NCI-H1105 (cell line): ENCODE data around the gene SELENOV.

Experiments used
- DNase-seq: peaks from one replicate; lab custom pipeline; 2025; lab: John Stamatoyannopoulos, UW

The SELENOV gene

DNA sequence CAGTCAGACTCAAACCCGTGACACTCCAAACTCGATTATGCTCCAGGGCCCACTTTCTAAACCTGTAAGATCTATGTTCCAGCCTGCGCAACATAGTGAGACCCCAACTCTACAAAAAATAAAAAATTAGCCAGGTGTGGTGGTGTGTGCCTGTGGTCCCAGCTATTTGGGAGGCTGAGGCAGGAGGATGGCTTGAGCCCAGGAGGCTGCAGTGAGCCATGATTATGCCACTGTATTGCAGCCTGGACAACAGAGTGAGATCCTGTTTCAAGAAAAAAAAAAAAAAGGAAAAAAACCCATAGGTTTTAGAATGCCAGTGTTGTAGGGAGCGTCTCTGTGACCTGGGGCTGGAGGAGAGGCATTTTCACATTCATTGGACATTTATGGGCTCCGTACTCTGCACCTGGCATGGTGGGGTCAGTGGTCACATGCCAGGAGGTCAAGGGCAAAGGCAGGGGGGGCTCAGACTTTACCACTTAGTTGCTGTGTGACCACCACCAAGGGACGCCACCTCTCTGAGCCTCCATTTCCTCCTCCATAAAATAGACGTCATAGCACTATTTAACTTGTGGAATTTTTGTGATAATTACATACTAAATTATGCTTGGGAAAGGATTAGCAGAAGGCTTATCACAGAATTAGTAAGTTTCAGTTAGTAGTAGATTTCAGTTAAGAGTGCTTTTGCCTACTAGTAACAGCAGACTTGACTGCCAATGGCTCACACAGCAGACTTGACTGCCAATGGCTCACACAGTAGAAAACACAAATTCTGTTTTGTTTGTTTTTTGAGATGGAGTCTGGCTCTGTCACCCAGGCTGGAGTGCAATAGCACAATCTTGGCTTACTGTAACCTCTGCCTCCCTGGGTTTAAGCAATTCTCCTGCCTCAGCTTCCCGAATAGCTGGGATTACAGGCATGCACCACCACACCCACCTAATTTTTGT, 5.9 kb downstream of the SELENOV start:
- DNase-seq: no peak

DNA sequence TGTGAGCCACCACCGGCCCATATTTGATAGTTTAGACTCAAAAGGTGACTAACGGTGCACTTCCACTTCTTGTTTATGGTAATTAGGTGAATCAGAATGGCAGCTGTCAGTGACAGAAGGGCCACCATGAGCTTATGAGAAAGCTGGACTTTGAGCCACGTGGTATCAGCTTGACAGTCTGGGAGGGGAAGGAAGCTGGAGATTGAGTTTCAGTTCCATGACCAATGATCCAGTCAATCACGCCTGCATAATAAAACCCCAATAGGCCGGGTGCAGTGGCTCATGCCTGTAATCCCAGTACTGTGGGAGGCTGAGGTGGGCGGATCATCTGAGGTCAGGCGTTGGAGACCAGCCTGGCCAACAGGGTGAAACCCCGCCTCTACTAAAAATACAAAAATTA, 9.6 kb downstream of the SELENOV start:
- no peak for DNase-seq

DNA sequence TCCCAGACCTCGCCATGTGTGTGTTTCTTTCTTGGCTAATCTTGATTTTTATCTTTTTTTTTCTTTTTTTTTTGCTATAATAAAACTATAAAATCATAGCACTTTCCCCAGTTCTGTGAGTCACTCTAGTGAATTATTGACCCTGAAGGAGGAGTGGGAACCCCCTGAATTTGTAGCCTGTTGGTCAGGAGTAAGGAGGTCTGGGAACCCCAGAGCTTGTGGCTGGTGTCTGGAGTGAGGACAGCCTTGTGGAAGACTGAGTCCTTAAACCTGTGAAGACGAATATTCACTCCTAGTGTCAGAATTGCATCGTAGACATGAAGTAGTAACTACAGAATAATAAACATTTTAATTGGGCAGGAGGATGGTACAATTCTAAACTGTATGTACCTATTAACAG, 10.3 kb downstream of the SELENOV start:
- no peak for DNase-seq

DNA sequence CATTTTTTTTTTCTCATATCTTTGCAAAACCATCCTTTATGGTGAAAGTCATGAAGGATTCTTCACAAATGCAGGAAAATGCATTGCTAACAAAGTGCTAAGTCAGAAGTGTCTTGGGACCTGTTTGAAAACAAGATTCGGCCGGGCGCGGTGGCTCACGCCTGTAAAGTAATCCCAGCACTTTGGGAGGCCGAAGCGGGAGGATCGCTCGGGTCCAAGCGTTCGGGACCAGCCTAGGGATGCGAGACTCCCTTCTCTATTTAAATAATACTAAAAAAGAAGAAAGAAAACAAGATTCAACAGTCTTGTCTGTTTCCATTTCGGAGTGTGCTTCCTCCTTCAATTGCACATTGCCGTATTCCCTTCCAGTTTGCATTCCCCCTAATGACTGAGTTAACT, 16.9 kb downstream of the SELENOV start:
- DNase-seq: no peak

DNA sequence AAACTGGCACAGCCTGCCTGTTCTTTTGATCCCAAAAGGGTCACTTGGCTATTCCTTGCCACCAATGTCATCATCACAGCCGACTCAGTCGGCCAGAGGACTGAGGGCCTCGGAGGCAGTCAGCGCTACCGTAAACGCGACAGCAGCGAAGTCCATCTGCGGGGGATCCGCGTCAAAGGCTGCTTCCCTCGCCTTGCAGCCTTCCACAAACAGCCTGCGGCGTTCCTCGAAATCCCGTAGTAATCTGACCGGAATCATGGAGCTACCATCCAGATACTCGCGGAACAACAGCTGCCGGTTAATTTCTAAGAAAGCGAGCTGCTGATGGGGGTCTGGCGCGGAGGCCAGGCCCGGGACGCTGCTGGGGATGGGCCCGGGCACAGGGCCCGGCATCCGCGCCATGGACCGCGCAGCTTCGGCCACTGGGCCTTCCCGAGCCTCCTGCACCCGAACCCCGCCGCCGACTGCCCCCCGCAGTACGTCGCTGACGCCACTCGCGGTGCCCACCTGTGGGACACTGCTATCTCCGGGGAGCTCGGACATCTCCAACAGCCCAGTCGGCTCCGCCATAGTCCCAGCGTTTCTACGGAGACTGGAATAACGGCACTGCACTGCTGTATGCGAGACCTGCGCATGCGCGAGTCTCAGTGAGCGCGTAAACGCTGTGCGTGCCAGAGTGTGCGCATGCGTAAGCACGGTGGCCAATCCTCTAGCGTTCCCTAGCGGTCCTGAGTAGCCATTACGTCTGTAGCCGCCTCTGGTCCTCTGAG, 17.5 kb downstream of the SELENOV start, which contains the start of gene EID2B:
TSS of gene EID2B (minus strand) at position 620 of the 770 bp plus-strand sequence. CDS start at position 570, 50 bp downstream.
- DNase-seq: peak; percentile 96

DNA sequence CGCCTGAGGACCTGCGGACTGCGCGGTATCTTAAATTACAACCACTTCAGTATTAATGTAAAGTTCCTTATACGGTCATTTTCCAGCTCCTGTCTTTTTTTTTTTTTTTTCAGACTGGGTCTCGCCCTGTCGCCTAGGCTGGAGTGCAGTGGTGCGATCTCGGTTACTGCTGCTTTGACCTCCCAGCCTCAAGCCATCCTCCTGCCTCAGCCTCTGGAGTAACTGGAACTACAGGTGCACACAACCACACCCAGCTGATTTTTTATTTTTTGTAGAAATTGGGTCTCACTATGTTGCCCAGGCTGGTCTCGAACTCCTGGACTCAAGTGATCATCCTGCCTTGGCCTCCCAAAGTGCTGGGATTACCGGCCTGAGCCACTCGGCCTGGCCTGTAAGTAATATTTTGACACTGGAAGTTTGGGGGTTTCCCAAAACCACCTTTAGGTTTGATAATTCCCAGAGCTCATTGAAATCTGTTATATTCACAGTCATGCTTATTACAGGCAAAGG, 18.1 kb downstream of the SELENOV start:
- no peak for DNase-seq

DNA sequence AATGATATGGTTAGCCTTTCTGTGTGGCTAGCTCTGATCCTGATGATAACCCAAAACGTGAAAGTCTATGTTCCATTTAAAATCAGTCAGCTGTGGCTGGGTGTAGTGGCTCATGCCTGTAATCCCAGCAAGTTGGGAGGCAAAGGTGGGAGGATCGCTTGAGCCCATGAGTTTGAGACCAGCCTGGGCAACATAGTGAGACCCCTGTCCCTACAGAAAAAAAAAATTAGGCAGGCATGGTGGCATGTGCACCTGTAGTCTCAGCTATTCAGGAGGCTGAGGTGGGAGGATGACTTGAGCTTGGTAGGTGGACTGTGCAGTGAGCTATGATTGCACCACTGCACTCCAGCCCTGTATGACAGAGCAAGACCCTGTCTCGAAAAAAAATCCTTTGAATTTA, 18.9 kb downstream of the SELENOV start:
- DNase-seq: no peak

DNA sequence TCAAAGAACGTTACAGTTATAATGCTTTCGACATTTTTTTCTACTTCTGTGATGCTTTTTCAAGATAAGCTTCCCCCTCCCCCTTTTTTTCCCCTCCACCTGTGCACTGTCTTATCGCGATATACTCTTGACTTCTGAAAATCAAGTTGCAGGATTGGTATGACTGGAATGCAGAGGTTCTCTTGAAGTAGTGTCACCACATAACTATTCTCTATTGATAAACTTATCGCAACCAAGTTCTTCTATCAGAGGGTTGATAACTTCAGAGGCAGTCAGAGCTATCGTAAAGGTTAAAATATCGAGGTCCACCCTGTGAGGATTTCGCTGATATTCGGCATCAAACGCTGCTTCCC, 24.2 kb downstream of the SELENOV start:
- DNase-seq: no peak

DNA sequence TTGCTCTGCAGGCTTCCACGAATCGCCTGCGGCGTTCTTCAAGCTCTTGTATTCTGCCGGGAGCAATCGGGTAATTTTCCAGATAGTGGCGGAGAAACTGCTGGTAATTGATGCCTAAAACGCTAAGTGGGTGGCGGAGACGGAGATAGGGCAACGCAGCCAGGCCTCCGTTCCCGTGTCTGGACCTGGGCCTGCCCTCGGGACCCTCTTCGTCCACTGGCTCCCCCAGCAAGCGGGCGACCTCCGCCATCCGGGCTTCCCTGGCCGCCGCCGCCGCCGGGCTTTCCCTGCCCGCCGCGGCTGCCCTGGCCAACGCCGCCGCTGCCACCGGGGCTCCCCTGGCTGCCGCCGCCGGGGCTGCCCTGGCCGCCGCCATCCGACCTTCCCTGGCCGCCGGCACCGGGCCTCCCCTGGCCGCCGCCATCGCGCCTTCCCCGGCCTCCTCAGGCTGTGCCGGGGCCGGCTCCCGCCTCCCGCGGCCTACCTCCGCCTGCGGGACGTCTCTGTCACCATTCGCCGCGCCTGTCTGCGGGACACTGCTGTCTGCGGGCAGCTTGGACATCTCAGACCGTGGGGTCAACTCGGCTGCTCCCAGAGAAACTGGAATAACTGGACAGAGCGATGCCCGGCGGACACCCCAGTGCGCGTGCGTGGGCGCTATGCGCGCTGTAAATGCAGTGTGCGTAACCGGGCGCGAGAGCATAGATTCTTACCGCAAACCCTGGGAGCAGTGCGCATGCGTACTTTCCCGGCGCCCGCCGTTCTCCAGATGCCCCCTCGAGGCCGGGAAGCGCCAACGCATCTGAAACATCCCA, 24.8 kb downstream of the SELENOV start, which contains the start of gene EID2:
TSS of gene EID2 (minus strand) at position 644 of the 815 bp plus-strand sequence. CDS start at position 562, 82 bp downstream.
- peak; percentile 93 for DNase-seq

DNA sequence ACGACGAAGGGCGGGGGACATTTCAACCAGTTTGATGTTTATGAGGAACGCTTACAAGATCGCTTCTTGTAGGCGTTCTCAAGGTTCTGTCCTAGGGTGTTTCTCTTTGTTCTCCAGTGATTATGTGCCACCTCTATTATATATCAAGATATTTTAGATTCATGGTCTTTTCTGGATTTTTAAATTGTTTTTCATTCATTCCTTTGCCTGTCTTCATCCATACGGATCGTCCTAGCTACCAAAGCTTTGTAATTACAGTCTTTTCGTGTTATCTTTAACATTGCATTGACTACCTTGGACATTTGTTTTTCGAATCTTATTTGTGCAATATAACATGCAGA, 25.4 kb downstream of the SELENOV start:
- no peak for DNase-seq

DNA sequence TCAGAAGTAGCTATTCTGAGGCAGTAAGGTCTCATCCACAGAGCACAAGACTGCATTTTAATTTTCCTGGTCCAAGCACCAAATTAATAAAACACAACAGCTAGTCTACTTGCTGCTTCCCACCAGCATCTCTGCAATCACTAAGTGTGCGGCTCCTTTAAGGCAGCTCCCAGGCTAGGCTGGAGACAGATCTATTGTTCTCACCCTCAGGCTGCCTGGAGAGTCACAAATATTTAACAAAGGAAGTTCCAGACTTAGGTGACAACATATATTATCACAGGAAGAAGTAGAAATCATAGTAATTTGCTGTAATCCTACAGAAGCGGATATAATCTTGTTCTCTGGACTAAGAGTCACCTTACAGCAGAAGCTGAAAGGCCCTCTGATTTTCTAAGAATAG, 27.3 kb downstream of the SELENOV start:
- DNase-seq: no peak

DNA sequence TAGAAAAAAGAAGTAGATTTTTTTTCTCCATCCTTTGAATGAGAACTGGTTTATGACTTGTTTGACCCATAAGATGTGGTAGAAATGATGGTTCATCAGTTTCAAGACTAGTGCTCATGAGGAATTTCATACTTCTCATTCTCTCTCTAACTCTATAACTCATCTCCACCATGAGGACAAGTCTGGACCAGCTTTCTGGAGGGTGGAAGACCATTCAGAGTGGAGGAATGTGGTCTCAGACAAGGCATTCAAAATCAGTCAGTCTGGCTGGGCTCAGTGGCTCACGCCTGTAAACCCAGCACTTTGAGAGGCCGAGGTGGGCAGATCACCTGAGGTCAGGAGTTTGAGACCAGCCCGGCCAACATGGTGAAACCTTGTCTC, 28.5 kb downstream of the SELENOV start:
- DNase-seq: no peak

DNA sequence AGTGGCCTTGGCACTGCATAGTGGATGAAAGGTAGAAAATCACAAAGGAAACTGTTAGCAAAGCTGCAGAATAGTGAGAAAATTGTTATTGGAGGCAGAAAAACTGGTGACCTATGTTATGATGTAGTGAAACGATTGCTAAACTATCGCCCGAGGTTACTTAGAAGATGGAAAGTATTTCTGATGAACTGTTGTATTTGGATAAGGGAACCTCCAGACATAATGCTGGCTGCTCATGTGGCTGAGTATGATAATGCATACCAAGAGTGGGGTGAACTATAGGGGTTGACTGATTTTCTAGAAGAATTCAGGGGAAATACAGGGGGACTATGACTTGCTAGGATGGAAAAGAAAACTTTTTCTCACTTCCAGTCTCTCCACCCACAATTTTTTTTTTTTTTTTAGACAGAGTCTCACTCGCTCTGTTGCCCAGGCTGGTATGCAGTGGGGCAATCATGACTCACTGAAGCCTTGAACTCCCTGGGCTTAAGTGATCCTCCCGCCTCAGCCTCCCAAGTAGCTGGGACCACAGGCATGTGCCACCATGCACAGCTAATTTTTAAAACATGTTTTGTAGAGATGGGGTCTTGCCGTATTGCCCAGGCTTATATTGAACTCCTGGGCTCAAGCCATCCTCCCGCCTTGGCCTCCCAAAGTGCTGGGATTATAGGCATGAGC, 29.4 kb downstream of the SELENOV start:
- DNase-seq: no peak

DNA sequence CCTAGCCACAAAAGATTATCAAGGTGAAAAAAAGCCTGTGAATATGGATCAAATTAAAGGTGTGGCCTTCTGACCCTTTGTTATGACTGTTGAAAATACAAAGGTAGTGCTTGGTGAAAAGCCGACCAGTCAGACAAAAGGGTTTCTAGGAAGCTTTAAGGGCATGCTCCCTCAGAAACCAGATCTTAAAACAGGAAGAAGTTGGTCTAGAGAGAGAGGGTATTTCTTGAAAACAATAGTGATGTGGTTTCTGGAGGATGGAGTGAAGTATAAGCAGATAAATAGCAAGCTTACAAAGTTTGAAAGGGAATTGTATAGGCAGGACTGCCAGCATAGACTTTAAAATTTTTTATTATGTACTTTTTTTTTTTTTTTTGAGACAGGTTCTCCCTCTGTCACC, 30.0 kb downstream of the SELENOV start:
- no peak for DNase-seq

DNA sequence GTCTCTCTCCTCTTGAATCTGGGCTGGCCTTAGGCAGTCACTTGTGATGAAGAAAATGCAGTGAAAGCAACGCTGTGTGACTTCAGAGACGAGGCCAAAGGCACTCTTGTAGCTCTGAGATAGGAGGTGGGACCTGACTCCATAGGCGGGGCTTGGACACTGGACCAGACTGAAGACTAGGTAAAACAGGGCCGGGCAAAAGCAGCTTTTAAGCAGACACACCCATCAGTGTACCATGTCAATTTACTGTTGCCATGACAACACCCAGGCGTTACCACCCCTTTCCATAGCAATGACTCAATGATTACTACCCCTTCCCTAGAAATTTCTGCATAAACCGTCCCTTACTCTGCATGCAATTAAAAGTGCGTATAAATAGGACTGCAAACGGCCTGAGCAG, 31.7 kb downstream of the SELENOV start:
- DNase-seq: no peak

DNA sequence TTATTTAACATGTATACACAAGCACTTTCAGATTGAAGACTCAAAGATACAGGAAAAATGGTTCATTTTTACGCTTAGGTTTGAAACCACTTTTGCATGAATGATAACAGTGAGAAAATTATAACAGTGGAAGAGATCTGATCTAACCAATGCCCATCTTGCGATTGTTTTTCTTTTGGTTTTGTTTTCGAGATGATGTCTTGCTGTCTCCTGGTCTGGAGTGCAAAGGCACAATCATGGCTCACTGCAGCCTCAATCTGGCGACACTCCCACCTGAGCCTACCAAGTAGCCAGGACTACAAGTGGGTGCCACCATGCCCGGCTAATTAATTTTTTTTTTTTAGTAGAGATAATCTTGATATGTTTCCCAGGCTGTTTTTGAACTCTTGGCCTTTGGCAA, 35.3 kb downstream of the SELENOV start:
- no peak for DNase-seq

DNA sequence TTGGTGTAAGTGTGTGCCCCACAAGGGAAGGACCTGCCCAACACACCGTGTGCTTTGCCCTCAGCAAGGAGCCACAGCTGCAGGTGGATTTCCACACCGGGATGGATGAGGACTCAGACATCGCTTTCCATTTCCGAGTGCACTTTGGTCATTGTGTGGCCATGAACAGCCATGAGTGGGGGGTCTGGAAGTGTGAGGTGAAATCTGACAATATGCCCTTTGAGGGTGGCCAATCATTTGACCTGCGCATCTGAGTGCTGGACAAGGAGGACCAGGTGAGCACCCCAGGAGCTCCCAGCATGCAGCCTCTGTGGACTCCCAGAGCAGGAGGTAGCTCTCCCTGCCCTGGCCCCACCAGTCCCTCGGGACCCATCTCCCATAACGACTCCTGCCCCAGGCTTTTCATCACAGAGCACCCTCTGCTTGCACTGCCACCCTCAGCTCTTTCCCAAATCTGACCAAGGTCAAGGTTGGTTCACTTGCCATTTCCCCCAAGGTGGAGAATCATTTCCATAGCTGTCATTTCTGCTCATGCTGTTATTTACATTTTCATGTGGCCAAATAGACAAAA, 38.2 kb downstream of the SELENOV start:
- DNase-seq: no peak

DNA sequence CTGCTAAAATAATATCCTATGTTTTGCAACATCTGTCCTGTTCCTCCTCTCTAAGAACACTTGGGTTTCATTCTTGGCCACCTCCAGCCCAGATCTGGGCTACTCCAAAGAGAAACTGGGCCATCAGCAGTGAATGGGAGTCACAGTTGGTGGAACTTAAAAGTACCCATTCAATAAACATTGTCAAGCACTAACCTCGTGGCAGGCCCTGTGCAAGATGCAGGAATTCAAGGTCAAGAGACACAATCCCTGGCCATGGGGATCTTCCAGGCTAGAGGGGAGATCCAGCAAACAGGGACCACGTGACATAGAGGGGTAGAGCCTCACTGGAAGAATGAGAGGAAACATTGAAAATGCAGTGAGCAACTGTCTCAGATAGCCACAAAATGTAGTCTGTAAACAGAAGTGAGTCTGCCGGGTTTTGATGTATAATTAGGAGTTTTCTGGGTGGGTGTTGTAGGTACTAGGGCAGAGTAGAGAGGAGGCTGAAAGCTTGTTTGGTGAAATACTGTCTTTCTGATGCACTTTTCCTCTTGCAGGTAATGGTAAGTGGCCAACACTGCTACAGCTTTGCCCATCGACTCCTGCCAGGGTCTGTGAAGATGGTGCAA, 39.9 kb downstream of the SELENOV start:
- DNase-seq: no peak

DNA sequence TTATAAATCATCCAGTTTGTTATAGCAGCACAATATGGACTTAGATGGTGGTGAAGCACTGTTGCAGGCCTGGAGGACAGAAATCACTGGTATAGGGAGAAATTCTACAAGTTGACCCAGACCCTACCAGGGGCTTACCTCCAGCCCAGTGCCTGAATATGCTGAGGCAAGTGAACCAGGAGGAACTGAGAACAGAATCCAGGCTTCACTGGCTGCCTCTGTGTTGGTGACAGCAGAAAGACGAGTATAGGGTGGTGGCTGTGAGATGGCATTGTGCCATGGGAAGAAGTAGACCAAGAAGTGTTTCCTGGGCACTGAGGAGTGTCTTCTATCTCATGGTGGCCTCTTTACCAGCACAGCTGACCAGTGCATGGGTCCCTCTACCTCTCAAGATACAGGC, 40.9 kb downstream of the SELENOV start:
- DNase-seq: no peak

DNA sequence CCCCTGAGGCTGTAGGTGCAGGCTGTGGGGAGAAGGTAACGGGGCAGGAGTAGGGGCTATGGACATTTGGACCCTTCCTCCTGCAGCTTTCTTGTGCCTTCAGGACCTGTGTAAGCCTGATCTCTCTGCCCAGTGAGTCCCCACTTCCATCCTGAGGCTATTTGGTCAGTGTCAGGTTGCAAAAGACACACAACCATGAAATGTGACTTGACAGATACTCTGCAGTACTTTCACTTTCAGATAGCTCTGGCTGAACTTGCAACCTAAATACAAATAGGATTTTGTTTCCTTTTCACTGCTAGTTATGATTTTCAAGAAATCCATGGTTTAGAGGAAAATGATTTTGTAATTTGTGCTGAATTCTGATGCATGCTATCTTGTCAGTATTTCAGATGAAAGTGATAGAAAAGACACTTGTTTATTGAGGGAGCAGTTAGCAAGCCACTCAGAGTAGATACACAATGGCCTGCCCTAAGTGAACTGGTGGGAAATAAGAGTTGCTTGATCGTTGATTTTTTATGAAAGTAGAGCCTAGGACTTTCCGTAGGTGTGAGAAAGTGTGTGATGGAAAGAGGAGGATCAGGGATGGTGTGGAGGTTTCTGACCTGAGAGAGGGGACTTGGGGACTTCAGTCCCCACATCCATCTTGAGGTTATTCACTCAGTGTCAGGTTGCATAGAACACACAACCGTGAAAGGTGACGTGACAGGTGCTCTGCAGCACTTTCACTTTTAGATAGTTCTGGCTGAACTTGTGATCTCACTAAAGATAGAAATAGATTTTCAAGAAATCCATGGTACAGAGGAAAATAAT, 43.1 kb downstream of the SELENOV start:
- DNase-seq: no peak
